ENCODE measurements around the gene CCL18. TPM values are rescaled to one million over a fixed set of nuclear protein-coding genes. Genes with fewer than 3 reads are reported as not detected.

Gene CCL18
- total and polyA plus RNA-seq, 2 of the 8 experiments (the other 6 are each of a cell fraction or from before 2014, with no cell fraction given), result not detected

DNA sequence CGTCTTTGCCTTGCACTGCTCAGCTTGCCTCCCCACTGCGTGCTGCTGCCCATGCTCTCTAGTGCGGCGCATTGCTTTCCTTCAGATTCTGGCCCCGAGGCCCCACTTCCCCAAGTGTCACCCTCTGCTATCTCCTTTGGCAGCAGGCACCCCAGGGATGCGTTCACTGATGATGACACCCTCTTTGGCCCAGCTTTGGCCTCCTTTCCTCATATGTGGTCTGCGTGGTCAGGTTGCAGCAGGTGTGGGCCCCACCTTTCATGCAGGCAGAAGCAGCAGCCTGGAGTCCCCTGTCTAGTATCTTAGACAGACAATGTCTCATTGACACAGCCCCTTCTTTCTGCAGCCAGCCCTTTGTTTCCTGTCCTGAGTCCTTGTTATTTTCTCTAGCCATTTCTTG is 30.7 kb downstream of the CCL18 start (continued):
- TF ChIP-seq, protein P1, sequence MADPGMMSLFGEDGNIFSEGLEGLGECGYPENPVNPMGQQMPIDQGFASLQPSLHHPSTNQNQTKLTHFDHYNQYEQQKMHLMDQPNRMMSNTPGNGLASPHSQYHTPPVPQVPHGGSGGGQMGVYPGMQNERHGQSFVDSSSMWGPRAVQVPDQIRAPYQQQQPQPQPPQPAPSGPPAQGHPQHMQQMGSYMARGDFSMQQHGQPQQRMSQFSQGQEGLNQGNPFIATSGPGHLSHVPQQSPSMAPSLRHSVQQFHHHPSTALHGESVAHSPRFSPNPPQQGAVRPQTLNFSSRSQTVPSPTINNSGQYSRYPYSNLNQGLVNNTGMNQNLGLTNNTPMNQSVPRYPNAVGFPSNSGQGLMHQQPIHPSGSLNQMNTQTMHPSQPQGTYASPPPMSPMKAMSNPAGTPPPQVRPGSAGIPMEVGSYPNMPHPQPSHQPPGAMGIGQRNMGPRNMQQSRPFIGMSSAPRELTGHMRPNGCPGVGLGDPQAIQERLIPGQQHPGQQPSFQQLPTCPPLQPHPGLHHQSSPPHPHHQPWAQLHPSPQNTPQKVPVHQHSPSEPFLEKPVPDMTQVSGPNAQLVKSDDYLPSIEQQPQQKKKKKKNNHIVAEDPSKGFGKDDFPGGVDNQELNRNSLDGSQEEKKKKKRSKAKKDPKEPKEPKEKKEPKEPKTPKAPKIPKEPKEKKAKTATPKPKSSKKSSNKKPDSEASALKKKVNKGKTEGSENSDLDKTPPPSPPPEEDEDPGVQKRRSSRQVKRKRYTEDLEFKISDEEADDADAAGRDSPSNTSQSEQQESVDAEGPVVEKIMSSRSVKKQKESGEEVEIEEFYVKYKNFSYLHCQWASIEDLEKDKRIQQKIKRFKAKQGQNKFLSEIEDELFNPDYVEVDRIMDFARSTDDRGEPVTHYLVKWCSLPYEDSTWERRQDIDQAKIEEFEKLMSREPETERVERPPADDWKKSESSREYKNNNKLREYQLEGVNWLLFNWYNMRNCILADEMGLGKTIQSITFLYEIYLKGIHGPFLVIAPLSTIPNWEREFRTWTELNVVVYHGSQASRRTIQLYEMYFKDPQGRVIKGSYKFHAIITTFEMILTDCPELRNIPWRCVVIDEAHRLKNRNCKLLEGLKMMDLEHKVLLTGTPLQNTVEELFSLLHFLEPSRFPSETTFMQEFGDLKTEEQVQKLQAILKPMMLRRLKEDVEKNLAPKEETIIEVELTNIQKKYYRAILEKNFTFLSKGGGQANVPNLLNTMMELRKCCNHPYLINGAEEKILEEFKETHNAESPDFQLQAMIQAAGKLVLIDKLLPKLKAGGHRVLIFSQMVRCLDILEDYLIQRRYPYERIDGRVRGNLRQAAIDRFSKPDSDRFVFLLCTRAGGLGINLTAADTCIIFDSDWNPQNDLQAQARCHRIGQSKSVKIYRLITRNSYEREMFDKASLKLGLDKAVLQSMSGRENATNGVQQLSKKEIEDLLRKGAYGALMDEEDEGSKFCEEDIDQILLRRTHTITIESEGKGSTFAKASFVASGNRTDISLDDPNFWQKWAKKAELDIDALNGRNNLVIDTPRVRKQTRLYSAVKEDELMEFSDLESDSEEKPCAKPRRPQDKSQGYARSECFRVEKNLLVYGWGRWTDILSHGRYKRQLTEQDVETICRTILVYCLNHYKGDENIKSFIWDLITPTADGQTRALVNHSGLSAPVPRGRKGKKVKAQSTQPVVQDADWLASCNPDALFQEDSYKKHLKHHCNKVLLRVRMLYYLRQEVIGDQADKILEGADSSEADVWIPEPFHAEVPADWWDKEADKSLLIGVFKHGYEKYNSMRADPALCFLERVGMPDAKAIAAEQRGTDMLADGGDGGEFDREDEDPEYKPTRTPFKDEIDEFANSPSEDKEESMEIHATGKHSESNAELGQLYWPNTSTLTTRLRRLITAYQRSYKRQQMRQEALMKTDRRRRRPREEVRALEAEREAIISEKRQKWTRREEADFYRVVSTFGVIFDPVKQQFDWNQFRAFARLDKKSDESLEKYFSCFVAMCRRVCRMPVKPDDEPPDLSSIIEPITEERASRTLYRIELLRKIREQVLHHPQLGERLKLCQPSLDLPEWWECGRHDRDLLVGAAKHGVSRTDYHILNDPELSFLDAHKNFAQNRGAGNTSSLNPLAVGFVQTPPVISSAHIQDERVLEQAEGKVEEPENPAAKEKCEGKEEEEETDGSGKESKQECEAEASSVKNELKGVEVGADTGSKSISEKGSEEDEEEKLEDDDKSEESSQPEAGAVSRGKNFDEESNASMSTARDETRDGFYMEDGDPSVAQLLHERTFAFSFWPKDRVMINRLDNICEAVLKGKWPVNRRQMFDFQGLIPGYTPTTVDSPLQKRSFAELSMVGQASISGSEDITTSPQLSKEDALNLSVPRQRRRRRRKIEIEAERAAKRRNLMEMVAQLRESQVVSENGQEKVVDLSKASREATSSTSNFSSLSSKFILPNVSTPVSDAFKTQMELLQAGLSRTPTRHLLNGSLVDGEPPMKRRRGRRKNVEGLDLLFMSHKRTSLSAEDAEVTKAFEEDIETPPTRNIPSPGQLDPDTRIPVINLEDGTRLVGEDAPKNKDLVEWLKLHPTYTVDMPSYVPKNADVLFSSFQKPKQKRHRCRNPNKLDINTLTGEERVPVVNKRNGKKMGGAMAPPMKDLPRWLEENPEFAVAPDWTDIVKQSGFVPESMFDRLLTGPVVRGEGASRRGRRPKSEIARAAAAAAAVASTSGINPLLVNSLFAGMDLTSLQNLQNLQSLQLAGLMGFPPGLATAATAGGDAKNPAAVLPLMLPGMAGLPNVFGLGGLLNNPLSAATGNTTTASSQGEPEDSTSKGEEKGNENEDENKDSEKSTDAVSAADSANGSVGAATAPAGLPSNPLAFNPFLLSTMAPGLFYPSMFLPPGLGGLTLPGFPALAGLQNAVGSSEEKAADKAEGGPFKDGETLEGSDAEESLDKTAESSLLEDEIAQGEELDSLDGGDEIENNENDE (IDR thresholded peaks at IDR 0.05; ENCODE audit: insufficient replicate concordance, low read length), result no peak
- TF ChIP-seq CBX8 (IDR thresholded peaks at IDR 0.05; ENCODE audit: borderline replicate concordance, low read depth, low read length) (no peak), FOSL1 (IDR thresholded peaks at IDR 0.05; ENCODE audit: insufficient read depth, low read depth, low read length) (no peak), MAX (IDR thresholded peaks at IDR 0.05) (no peak), KDM1A (IDR thresholded peaks at IDR 0.05; ENCODE audit: borderline replicate concordance, low read length) (no peak), SIX5 (IDR thresholded peaks at IDR 0.05; ENCODE audit: low read depth, low read length) (no peak), BCL11A (IDR thresholded peaks at IDR 0.05; ENCODE audit: low read depth in 2 of 2, low read length in 2 of 2) (no peak), NRF1 (IDR thresholded peaks at IDR 0.05; ENCODE audit: low read depth, low read length) (no peak), JUN (IDR thresholded peaks at IDR 0.05; ENCODE audit: low read depth, low read length) (no peak)
- TF ChIP-seq, protein P2, sequence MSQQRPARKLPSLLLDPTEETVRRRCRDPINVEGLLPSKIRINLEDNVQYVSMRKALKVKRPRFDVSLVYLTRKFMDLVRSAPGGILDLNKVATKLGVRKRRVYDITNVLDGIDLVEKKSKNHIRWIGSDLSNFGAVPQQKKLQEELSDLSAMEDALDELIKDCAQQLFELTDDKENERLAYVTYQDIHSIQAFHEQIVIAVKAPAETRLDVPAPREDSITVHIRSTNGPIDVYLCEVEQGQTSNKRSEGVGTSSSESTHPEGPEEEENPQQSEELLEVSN (IDR thresholded peaks at IDR 0.05), result no peak

Measured in H1 (cell line).